MCF 10A (cell line): ENCODE measurements around the gene RAB12. TPM values are rescaled to one million over a fixed set of nuclear protein-coding genes. Genes with fewer than 3 reads are reported as not detected.

Source experiments
- BruUV-seq: library from RNA; stranded (reverse); fragments of 400-500 nt; replicated peaks from 2 replicates; lab custom pipeline; 2021; lab: Mats Ljungman, UMichigan
- CTCF ChIA-PET: fragments of 300-600 bp; sonication (Branson Sonifier 250); formaldehyde crosslinking; extraction: SDS; loops from one replicate; lab custom pipeline; 2021; ENCODE audit warnings: antibody characterized with exemption, inconsistent platforms; lab: Yijun Ruan, JAX
- POLR2A ChIA-PET: fragments of 300-600, 350-650 bp; sonication (Branson Sonifier 250); formaldehyde crosslinking; extraction: SDS; loops from one replicate; lab custom pipeline; 2020; ENCODE audit warnings: antibody characterized with exemption, inconsistent platforms; lab: Yijun Ruan, JAX
- DNase-seq: peaks from one replicate; pipeline ENCODE4 v3.0.0-alpha.2; 2018; ENCODE audit not compliant: unreplicated experiment
- H3K27ac Mint-ChIP-seq: one replicate; pipeline ENCODE4 v1.8.0; 2022; ENCODE audit warnings: mild to moderate bottlenecking, low read depth, mixed read lengths; ENCODE audit not compliant: unreplicated experiment
- H3K27me3 Mint-ChIP-seq: one replicate; pipeline ENCODE4 v1.8.0; 2022; ENCODE audit warnings: mixed read lengths; ENCODE audit not compliant: insufficient read depth, unreplicated experiment
- H3K36me3 Mint-ChIP-seq: one replicate; pipeline ENCODE4 v1.8.0; 2022; ENCODE audit warnings: mild to moderate bottlenecking, moderate library complexity, mixed read lengths; ENCODE audit not compliant: insufficient read depth, unreplicated experiment
- H3K4me1 Mint-ChIP-seq: one replicate; pipeline ENCODE4 v1.8.0; 2022; ENCODE audit warnings: mixed read lengths; ENCODE audit not compliant: insufficient read depth, unreplicated experiment
- H3K4me3 Mint-ChIP-seq: one replicate; pipeline ENCODE4 v1.8.0; 2022; ENCODE audit warnings: mild to moderate bottlenecking, moderate library complexity, mixed read lengths; ENCODE audit not compliant: unreplicated experiment
- H3K9me3 Mint-ChIP-seq: one replicate; pipeline ENCODE4 v1.8.0; 2022; ENCODE audit warnings: mixed read lengths; ENCODE audit not compliant: unreplicated experiment
- intact Hi-C: fragments of 100-400 bp; cut with micrococcal nuclease; formaldehyde crosslinking; loops from 2 replicates; pipeline ENCODE4 v1.14.1; 2022
- total RNA-seq: library from RNA; stranded (reverse); gene quantifications from 2 replicates; pipeline ENCODE4 v1.2.3, GENCODE V29; 2022
- TF ChIP-seq, protein P1 (sequence below): fragments of 200-600 bp; IDR thresholded peaks from one replicate; pipeline ENCODE4 v1.8.0; 2022; ENCODE audit warnings: antibody characterized with exemption, mild to moderate bottlenecking; ENCODE audit not compliant: unreplicated experiment

Gene RAB12
- total RNA-seq, 1 experiment from 2014 or later = 27.8 TPM

DNA sequence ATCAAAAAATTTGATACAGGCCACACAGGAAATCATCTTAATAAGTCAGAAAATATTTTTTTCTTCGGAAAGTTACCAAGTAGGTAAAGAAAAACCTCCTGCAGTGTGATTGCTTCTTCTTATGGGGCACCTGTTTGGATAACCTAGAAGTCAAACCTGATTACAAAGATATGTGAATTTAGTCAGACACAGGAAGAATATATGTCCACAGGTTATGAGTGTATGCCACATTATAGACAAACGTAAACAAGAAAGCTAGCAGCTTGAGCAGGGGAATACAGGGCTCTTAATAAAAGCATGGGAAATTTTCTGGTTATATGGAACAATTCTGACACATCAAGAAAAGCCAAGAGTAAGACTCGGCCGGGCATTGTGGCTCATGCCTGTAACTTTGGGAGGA, 60.3 kb downstream of the RAB12 start:
- ChIA-PET CTCF (interaction anchor here (0.7 to 1.4 kb wide), 3 partner anchors 20 to 314 kb away, joined by 3 to 6 read pairs (median 3); no protein-coding TSS in a partner anchor), POLR2A (interaction anchor here (1.1 to 1.2 kb wide), 2 partner anchors 16 kb away, joined by 3 to 4 read pairs; no protein-coding TSS in a partner anchor)
- Mint-ChIP-seq H3K27ac (no peak overlapping the region), H3K4me1 (no peaks in the 10 kb centered on the region), H3K4me3 (no peak overlapping the region), H3K36me3 (no peaks in the 10 kb centered on the region), H3K9me3 (peaks cover 6% of the 10 kb centered on the region), H3K27me3 (no peaks in the 10 kb centered on the region)
- TF ChIP-seq, protein P1, sequence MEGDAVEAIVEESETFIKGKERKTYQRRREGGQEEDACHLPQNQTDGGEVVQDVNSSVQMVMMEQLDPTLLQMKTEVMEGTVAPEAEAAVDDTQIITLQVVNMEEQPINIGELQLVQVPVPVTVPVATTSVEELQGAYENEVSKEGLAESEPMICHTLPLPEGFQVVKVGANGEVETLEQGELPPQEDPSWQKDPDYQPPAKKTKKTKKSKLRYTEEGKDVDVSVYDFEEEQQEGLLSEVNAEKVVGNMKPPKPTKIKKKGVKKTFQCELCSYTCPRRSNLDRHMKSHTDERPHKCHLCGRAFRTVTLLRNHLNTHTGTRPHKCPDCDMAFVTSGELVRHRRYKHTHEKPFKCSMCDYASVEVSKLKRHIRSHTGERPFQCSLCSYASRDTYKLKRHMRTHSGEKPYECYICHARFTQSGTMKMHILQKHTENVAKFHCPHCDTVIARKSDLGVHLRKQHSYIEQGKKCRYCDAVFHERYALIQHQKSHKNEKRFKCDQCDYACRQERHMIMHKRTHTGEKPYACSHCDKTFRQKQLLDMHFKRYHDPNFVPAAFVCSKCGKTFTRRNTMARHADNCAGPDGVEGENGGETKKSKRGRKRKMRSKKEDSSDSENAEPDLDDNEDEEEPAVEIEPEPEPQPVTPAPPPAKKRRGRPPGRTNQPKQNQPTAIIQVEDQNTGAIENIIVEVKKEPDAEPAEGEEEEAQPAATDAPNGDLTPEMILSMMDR = no peak
- intact Hi-C loops = no loop called here
- no peak for DNase-seq
- no TSS peak for BruUV-seq

DNA sequence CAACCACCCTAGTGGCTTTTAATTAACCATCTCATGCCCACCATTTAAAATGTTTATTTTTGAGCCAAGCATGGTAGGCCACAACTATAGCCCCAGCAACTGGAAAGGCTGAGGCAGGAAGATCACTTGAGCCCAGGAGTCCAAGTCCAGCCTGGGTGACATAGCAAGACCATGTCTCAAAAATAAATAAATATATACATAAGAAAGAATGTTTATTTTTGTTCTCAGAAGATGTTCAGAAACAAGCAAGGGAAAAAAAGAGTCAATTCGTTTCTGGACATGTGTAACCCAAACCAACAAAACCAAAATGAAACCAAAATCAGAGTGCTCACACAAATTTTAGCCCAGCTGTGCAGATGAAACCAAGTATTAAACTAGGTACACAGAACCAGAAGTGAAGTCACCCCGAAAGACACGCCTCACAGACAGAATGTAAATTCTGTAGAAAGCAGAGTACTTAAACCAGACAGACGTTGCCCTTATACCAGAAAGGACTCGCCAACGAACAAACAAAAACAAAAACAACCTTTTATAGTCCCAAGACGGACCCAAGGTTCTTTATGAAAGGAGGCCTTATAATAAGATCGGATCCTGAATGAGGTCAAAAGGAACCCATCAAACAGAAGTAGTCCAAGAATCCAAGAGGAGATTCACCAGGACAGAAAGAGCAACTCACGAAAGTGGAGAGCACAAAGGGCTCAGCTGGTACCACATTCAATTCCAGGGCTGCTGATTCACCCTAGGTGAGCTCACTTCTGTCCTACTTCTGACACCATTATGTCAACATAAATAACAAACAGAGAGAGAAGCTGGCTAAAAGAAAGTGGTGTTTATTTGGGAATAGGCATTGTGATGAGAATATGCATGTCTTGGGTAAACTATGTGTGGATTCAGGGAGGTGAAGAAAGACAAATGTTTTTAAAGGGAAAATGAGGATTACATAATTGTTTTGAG, 64.3 kb downstream of the RAB12 start:
- POLR2A ChIA-PET = interaction anchor here (0.7 to 2.0 kb wide), 4 partner anchors 12 to 465 kb away, joined by 3 to 11 read pairs (median 3); no protein-coding TSS in a partner anchor
- BruUV-seq = no TSS peak
- CTCF ChIA-PET = interaction anchor here (1.8 to 2.2 kb wide), 2 partner anchors 310 to 314 kb away, joined by 10 to 11 read pairs; no protein-coding TSS in a partner anchor

DNA sequence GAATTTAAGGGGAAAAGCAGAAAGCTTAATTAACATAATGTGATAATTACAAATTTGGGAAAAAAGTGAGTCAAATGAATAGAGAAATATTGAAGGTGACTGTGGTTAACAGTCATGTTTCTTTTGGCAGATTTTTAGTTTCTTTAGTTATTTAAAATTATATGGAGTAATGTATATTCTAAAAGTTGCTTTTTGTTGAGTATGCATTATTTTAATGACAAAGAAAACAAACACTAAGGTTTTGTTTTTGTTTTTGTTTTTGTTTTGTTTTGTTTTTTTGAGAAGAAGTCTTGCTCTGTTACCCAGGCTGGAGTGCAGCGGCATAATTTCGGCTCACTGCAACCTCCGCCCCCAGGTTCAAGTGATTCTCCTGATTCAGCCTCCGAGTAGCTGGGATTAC, 65.8 kb downstream of the RAB12 start:
- ChIA-PET CTCF (no interaction called here), POLR2A (no interaction called here)
- H3K36me3 Mint-ChIP-seq = no peaks in the 10 kb centered on the region
- no peak overlapping the region for H3K27ac Mint-ChIP-seq
- H3K4me3 Mint-ChIP-seq = no peak overlapping the region
- H3K4me1 Mint-ChIP-seq = no peaks in the 10 kb centered on the region
- H3K9me3 Mint-ChIP-seq = peaks cover 6% of the 10 kb centered on the region
- DNase-seq = no peak
- no peaks in the 10 kb centered on the region for H3K27me3 Mint-ChIP-seq
- intact Hi-C loops = no loop called here
- TF ChIP-seq, protein P1 = no peak
- no TSS peak for BruUV-seq

More for the DNA sequence above, 64.3 kb downstream of the RAB12 start:
- H3K36me3 Mint-ChIP-seq = no peaks in the 10 kb centered on the region
- H3K27me3 Mint-ChIP-seq = no peaks in the 10 kb centered on the region
- no peak for DNase-seq
- no peak overlapping the region for H3K4me3 Mint-ChIP-seq
- H3K27ac Mint-ChIP-seq = no peak overlapping the region
- TF ChIP-seq, protein P1 = no peak
- intact Hi-C loops = no loop called here
- H3K9me3 Mint-ChIP-seq = peaks cover 6% of the 10 kb centered on the region
- H3K4me1 Mint-ChIP-seq = no peaks in the 10 kb centered on the region

DNA sequence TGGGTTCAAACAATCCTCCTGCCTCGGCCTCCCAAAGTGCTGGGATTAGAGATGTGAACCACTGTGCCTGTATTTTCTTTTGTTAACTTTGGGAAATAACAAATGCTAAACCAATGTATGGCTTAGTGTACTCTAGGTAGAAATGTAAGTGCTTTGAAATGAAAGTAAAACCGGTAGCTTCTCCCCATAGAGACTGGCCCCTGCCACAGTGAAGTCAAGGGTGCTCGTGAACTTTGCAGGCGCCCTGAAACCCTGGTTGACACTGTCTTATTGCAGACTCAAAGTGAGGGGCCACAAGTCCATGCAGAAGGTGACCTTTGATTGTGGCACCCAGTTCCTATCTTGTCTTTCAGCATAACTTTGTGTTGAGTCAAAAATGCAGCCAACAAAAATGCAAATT, 72.0 kb downstream of the RAB12 start:
- no peaks in the 10 kb centered on the region for H3K9me3 Mint-ChIP-seq
- CTCF ChIA-PET = interaction anchor here (0.6 to 1.6 kb wide), 4 partner anchors 9 to 1492 kb away, joined by 3 to 8 read pairs (median 4); no protein-coding TSS in a partner anchor
- peaks cover 6% of the 10 kb centered on the region for H3K36me3 Mint-ChIP-seq
- TF ChIP-seq, protein P1 = no peak
- peaks cover 9% of the 10 kb centered on the region for H3K4me1 Mint-ChIP-seq
- POLR2A ChIA-PET = interaction anchor here (1.2 kb wide), 1 partner anchor 9 kb away, joined by 3 read pairs; no protein-coding TSS in a partner anchor
- no peak overlapping the region for H3K27ac Mint-ChIP-seq
- intact Hi-C loops = no loop called here
- no peak overlapping the region for H3K4me3 Mint-ChIP-seq
- BruUV-seq = no TSS peak
- DNase-seq = no peak
- H3K27me3 Mint-ChIP-seq = no peaks in the 10 kb centered on the region
